Endometrial microvascular endothelial cells (primary cell): ENCODE measurements around the gene MYF5. TPM values are rescaled to one million over a fixed set of nuclear protein-coding genes. Genes with fewer than 3 reads are reported as not detected.

Source experiments
- in situ Hi-C: cut with HindIII; loops from 2 replicates; pipeline ENCODE4 v1.10.0; 2017; ENCODE audit warnings: low sequenced_read_pairs, low pct_unique_long_range_greater_than_20kb; ENCODE audit errors: inconsistent ontology term
- total RNA-seq: library from RNA; depleted of rRNA; stranded (reverse); fragments of >200 nt; gene quantifications from one replicate; pipeline ENCODE4 v1.2.3, GENCODE V29; 2015; ENCODE audit errors: inconsistent ontology term

Gene MYF5
- total RNA-seq, 1 donor from 2014 or later, result not detected

- in situ Hi-C loops, result no loop called here
These were observed 32.7 kb downstream of the MYF5 start for GRCh38 chr12:80749456-80749855.

GRCh38 chr12:80752464-80752863 lies 35.8 kb downstream of the MYF5 start:
- in situ Hi-C loops, result no loop called here

GRCh38 chr12:80754274-80754673 lies 37.6 kb downstream of the MYF5 start:
- in situ Hi-C loops, result no loop called here

GRCh38 chr12:80756875-80757274 lies 40.2 kb downstream of the MYF5 start:
- in situ Hi-C loops, result no loop called here

GRCh38 chr12:80761838-80762237 lies 45.1 kb downstream of the MYF5 start:
- in situ Hi-C loops, result no loop called here

GRCh38 chr12:80763874-80764273 lies 47.2 kb downstream of the MYF5 start:
- in situ Hi-C loops, result no loop called here

- in situ Hi-C loops, result no loop called here
These were observed 49.5 kb downstream of the MYF5 start for GRCh38 chr12:80766210-80766609.

- in situ Hi-C loops, result no loop called here
These were observed 50.2 kb downstream of the MYF5 start for GRCh38 chr12:80766897-80767296.

Other genes starting within 250 kb of the MYF5 start
- gene MYF6, start 9.3 kb upstream of the MYF5 start, total RNA-seq, result not detected
- gene LIN7A, start 221.0 kb downstream of the MYF5 start, total RNA-seq, result 0.46 TPM